HG03571 (cell line): ENCODE data around the gene IL1RAP.

Experiments
- ATAC-seq: cut with Tn5 transposase; IDR thresholded peaks from one replicate; pipeline ENCODE4 v1.9.1; 2021; ENCODE audit not compliant: unreplicated experiment

IL1RAP gene

GRCh38 chr3:190605385-190605784 lies 91.5 kb downstream of the IL1RAP start:
- no peak for ATAC-seq

- ATAC-seq: no peak
Measured at GRCh38 chr3:190606596-190606995, 92.7 kb downstream of the IL1RAP start.

- ATAC-seq: no peak
Measured at GRCh38 chr3:190607021-190607420, 93.1 kb downstream of the IL1RAP start.

- no peak for ATAC-seq
Measured at GRCh38 chr3:190608850-190609589, 95.1 kb downstream of the IL1RAP start.

GRCh38 chr3:190614226-190615059 lies 100.6 kb downstream of the IL1RAP start:
- ATAC-seq: no peak

GRCh38 chr3:190615060-190615384 lies 101.1 kb downstream of the IL1RAP start:
- ATAC-seq: no peak

- no peak for ATAC-seq
Measured at GRCh38 chr3:190615607-190616006, 101.7 kb downstream of the IL1RAP start.

- no peak for ATAC-seq
Measured at GRCh38 chr3:190616637-190617036, 102.8 kb downstream of the IL1RAP start.

GRCh38 chr3:190617185-190617584 lies 103.3 kb downstream of the IL1RAP start:
- ATAC-seq: no peak

GRCh38 chr3:190618330-190619030 lies 104.6 kb downstream of the IL1RAP start:
- ATAC-seq: no peak

- no peak for ATAC-seq
Measured at GRCh38 chr3:190619353-190619752, 105.5 kb downstream of the IL1RAP start.

- ATAC-seq: no peak
Measured at GRCh38 chr3:190619761-190620160, 105.9 kb downstream of the IL1RAP start.

GRCh38 chr3:190620886-190621608 lies 107.2 kb downstream of the IL1RAP start:
- no peak for ATAC-seq

GRCh38 chr3:190621927-190622326 lies 108.0 kb downstream of the IL1RAP start:
- no peak for ATAC-seq

- no peak for ATAC-seq
Measured at GRCh38 chr3:190624282-190624681, 110.4 kb downstream of the IL1RAP start.

- ATAC-seq: no peak
Measured at GRCh38 chr3:190626951-190627620, 113.2 kb downstream of the IL1RAP start.

GRCh38 chr3:190629088-190629487 lies 115.2 kb downstream of the IL1RAP start:
- ATAC-seq: no peak

GRCh38 chr3:190631295-190631694 lies 117.4 kb downstream of the IL1RAP start:
- no peak for ATAC-seq

- no peak for ATAC-seq
Measured at GRCh38 chr3:190641564-190641963, 127.7 kb downstream of the IL1RAP start.

GRCh38 chr3:190642016-190642415 lies 128.1 kb downstream of the IL1RAP start:
- ATAC-seq: no peak

- ATAC-seq: no peak
Measured at GRCh38 chr3:190644035-190644434, 130.2 kb downstream of the IL1RAP start.
